HCT116 (cell line): ENCODE measurements around the gene ZMYM5. TPM values are rescaled to one million over a fixed set of nuclear protein-coding genes. Genes with fewer than 3 reads are reported as not detected.

Experiments used
- ATAC-seq: fragments of 200-7000 bp; cut with Tn5 transposase; 2 replicates; pipeline ENCODE4 v1.9.1; 2020; ENCODE audit warnings: mild to moderate bottlenecking, moderate library complexity
- BruUV-seq: library from RNA; stranded (reverse); fragments of 400-500 nt; replicated peaks from 2 replicates; lab custom pipeline; 2021; lab: Mats Ljungman, UMichigan
- CTCF ChIA-PET: fragments of 300-600 bp; sonication (Branson Sonifier 250); formaldehyde crosslinking; loops from one replicate; lab custom pipeline; 2021; ENCODE audit warnings: antibody characterized with exemption; lab: Charles Lee
- POLR2A ChIA-PET: fragments of 300-600, 350-600 bp; sonication (Branson Sonifier 250); formaldehyde crosslinking; loops from one replicate; lab custom pipeline; 2021; ENCODE audit warnings: antibody characterized with exemption; lab: Charles Lee
- RAD21 ChIA-PET, 2 experiments: fragments of 300-600 bp; sonication (Branson Sonifier 250); formaldehyde crosslinking; loops; one replicate each; lab custom pipeline; 2023; ENCODE audit warnings: low total read pairs in 2 of 2; ENCODE audit not compliant: uncharacterized antibody in 2 of 2, unreplicated experiment in 2 of 2, low non-redundant PET in 1 of 2; lab: Charles Lee
- DNase-seq: peaks from one replicate; pipeline ENCODE4 v3.0.0-alpha.2; 2010; ENCODE audit warnings: low read depth, low spot score
- H2AFZ ChIP-seq: fragments of 200-600 bp; shearing (Covaris generic), sonication (generic); 2 replicates; pipeline ENCODE4 v1.6.1; 2017; ENCODE audit warnings: low read depth, mixed run types, mixed read lengths, antibody characterized with exemption, low read length; ENCODE audit not compliant: poor library complexity, severe bottlenecking
- H3K27ac ChIP-seq: 2 replicates; pipeline ENCODE4 v1.5.1; 2012; ENCODE audit warnings: low read depth, low read length
- H3K27me3 ChIP-seq: fragments of 200-600 bp; sonication (generic); 2 replicates; pipeline ENCODE4 v1.6.1; 2016; ENCODE audit warnings: mixed run types, low read length, mixed read lengths; ENCODE audit not compliant: insufficient read depth
- H3K36me3 ChIP-seq, 2 experiments: fragments of 200-500 bp in 1 of 2; fragments of 200-600 bp in 1 of 2; sonication (Bioruptor generic) in 1 of 2; sonication (generic) in 1 of 2; 2 replicates each; pipeline versions ENCODE4 v1.5.1 to v1.6.1; 2014 to 2016; ENCODE audit warnings: low read length in 2 of 2, inconsistent platforms in 1 of 2, mixed read lengths in 1 of 2, mixed run types in 1 of 2; ENCODE audit not compliant: insufficient read depth in 2 of 2, control insufficient read depth in 1 of 2
- H3K4me1 ChIP-seq, 2 experiments: fragments of 200-600 bp in 1 of 2; sonication (generic) in 1 of 2; 2 replicates each; pipeline versions ENCODE4 v1.5.1 to v1.6.1; 2012 to 2017; ENCODE audit warnings: low read length in 2 of 2, inconsistent platforms in 1 of 2, mild to moderate bottlenecking in 1 of 2, mixed read lengths in 1 of 2, mixed run types in 1 of 2, moderate library complexity in 1 of 2; ENCODE audit not compliant: insufficient read depth in 2 of 2, control insufficient read depth in 1 of 2
- H3K4me2 ChIP-seq: fragments of 200-600 bp; sonication (generic); 2 replicates; pipeline ENCODE4 v1.6.1; 2017; ENCODE audit warnings: mixed run types, low read length, mixed read lengths
- H3K4me3 ChIP-seq, 2 experiments: fragments of 200-600 bp in 1 of 2; sonication (generic) in 1 of 2; replicated peaks in 1 of 2; 2 replicates each; pipeline ENCODE4 v1.5.1; 2011 to 2016; ENCODE audit warnings: low read length in 2 of 2, control low read depth in 1 of 2, low read depth in 1 of 2, mild to moderate bottlenecking in 1 of 2, mixed read lengths in 1 of 2, mixed run types in 1 of 2
- H3K79me2 ChIP-seq: fragments of 200-600 bp; sonication (generic); 2 replicates; pipeline ENCODE4 v1.6.1; 2017; ENCODE audit warnings: mild to moderate bottlenecking, mixed run types, low read length, moderate library complexity, mixed read lengths; ENCODE audit not compliant: insufficient read depth
- H3K9ac ChIP-seq: fragments of 200-600 bp; sonication (generic); 2 replicates; pipeline ENCODE4 v1.6.1; 2016; ENCODE audit warnings: low read length, mixed read lengths
- H3K9me2 ChIP-seq: fragments of 200-600 bp; sonication (generic), shearing (Covaris generic); 2 replicates; pipeline ENCODE4 v1.6.1; 2017; ENCODE audit warnings: mixed run types, mild to moderate bottlenecking, moderate library complexity; ENCODE audit not compliant: insufficient read depth
- H3K9me3 ChIP-seq, 2 experiments: fragments of 200-500 bp in 1 of 2; fragments of 200-600 bp in 1 of 2; sonication (Bioruptor generic) in 1 of 2; sonication (generic) in 1 of 2; 2 replicates each; pipeline ENCODE4 v1.6.1; 2014 to 2017; ENCODE audit warnings: low read length in 2 of 2, mixed read lengths in 2 of 2, inconsistent platforms in 1 of 2, low read depth in 1 of 2, mild to moderate bottlenecking in 1 of 2, mixed run types in 1 of 2, moderate library complexity in 1 of 2; ENCODE audit not compliant: control insufficient read depth in 1 of 2, insufficient read depth in 1 of 2
- H4K20me1 ChIP-seq: fragments of 200-600 bp; sonication (generic), shearing (Covaris generic); 2 replicates; pipeline ENCODE4 v1.6.1; 2017; ENCODE audit warnings: mixed run types, mild to moderate bottlenecking, moderate library complexity; ENCODE audit not compliant: insufficient read depth
- MAX ChIP-seq: IDR thresholded peaks from 2 replicates; pipeline ENCODE4 v1.6.1; 2012
- POLR2A ChIP-seq: IDR thresholded peaks from 2 replicates; pipeline ENCODE4 v1.7.0; 2011; ENCODE audit warnings: borderline replicate concordance; ENCODE audit not compliant: insufficient read depth, insufficient read length; ENCODE audit errors: extremely low read depth
- YY1 ChIP-seq: IDR thresholded peaks from 2 replicates; pipeline ENCODE4 v1.6.1; 2011; ENCODE audit warnings: low read length, low read depth, moderate library complexity, mild to moderate bottlenecking; ENCODE audit not compliant: insufficient replicate concordance; ENCODE audit errors: extremely low read depth
- ZBTB33 ChIP-seq: IDR thresholded peaks from 2 replicates; pipeline ENCODE4 v1.6.1; 2011; ENCODE audit warnings: mild to moderate bottlenecking, low read length, moderate library complexity; ENCODE audit not compliant: insufficient replicate concordance; ENCODE audit errors: extremely low read depth
- intact Hi-C: fragments of 100-400 bp; cut with micrococcal nuclease; formaldehyde crosslinking; loops from 2 replicates; pipeline ENCODE4 v1.10.0; 2022
- total RNA-seq: library from RNA; stranded (reverse); gene quantifications from one replicate; pipeline ENCODE4 v1.2.1, GENCODE V29; 2021; ENCODE audit not compliant: unreplicated experiment
- TF ChIP-seq, protein P1 (sequence below), 3 experiments: fragments of 200-600 bp in 1 of 3; sonication (generic) in 1 of 3; IDR thresholded peaks in 2 of 3; conservative IDR thresholded peaks in 1 of 3; 2 replicates each; pipeline ENCODE4 v1.5.1; 2012 to 2017; ENCODE audit warnings: low read depth in 2 of 3, low read length in 2 of 3, antibody characterized with exemption in 1 of 3, borderline replicate concordance in 1 of 3, control low read depth in 1 of 3, mild to moderate bottlenecking in 1 of 3, mixed read lengths in 1 of 3, mixed run types in 1 of 3, moderate library complexity in 1 of 3; ENCODE audit not compliant: insufficient read depth in 1 of 3

Gene ZMYM5
- total RNA-seq, 1 experiment from 2014 or later = 9.6 TPM

DNA sequence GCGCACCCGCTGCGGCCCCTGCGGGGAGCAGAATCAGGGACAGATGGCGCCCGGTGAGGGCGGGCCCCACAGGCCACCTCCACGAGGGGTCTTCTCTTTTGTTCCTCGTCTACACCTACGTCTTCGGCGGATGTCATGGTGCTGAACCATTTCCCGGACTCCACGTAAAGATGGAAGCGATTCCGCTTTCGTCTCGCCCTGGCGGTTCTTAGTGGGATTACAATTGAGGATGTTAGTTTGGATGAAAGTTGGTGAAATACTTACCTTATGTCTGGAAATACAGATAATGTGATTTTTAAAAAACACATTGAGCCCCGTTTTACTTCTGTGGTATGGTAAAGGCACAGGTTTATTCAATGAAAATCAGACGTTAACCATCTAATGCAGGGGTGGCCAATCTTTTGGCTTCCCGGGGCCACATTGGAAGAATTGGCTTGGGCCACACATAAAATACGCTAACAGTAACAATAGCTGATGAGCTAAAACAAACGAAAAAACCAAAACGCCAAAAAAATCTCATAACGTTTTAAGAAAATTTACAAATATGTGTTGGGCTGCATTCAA, 1.4 kb upstream of the ZMYM5 start:
- Histone ChIP-seq H3K27ac (peak overlapping the region; percentile 98), H3K9me3 (no peaks in the 10 kb centered on the region), H3K4me2 (peak overlapping the region; percentile 92), H3K36me3 (no peaks in the 10 kb centered on the region; a peak in 1 of 4 replicates), H3K4me1 (peaks cover 23 to 41% of the 10 kb centered on the region in 2 experiments), H3K4me3 (peak overlapping the region; percentile 52 to 90), H3K9me2 (no peaks in the 10 kb centered on the region), H3K79me2 (peaks cover 31% of the 10 kb centered on the region), H3K9ac (peak overlapping the region; percentile 85), H2AFZ (no peak overlapping the region), H3K27me3 (no peaks in the 10 kb centered on the region), H4K20me1 (no peaks in the 10 kb centered on the region)
- ChIA-PET POLR2A (interaction anchor here (1.4 to 1.8 kb wide), 2 partner anchors 10 to 19 kb away, joined by 4 to 11 read pairs; no protein-coding TSS in a partner anchor), CTCF (interaction anchor here (1.3 kb wide), 1 partner anchor 12 kb away, joined by 4 read pairs; no protein-coding TSS in a partner anchor), RAD21 (no interaction called here)
- ATAC-seq (no peak), DNase-seq (no peak)
- TF ChIP-seq ZBTB33 (no peak), POLR2A (no peak), MAX (no peak), YY1 (no peak)
- TF ChIP-seq, protein P1, sequence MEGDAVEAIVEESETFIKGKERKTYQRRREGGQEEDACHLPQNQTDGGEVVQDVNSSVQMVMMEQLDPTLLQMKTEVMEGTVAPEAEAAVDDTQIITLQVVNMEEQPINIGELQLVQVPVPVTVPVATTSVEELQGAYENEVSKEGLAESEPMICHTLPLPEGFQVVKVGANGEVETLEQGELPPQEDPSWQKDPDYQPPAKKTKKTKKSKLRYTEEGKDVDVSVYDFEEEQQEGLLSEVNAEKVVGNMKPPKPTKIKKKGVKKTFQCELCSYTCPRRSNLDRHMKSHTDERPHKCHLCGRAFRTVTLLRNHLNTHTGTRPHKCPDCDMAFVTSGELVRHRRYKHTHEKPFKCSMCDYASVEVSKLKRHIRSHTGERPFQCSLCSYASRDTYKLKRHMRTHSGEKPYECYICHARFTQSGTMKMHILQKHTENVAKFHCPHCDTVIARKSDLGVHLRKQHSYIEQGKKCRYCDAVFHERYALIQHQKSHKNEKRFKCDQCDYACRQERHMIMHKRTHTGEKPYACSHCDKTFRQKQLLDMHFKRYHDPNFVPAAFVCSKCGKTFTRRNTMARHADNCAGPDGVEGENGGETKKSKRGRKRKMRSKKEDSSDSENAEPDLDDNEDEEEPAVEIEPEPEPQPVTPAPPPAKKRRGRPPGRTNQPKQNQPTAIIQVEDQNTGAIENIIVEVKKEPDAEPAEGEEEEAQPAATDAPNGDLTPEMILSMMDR (IDR thresholded peaks at IDR 0.05 in 2 of 3, conservative IDR thresholded peaks at IDR 0.05 in 1 of 3; ENCODE audit: borderline replicate concordance in 1 of 3, insufficient read depth in 1 of 3, low read depth in 2 of 3, low read length in 2 of 3) = peak in 2 of 3 experiments; percentile 34 to 41; a peak in 3 of 6 replicates
- intact Hi-C loops = no loop called here
- BruUV-seq = TSS peak; percentile 73
